GM18526 (cell line): Measurements from ENCODE around the gene F12.

Experiments
- POLR2A ChIP-seq: IDR thresholded peaks from 3 replicates; pipeline ENCODE4 v1.6.1; 2011; ENCODE audit not compliant: insufficient read length; ENCODE audit errors: extremely low read depth

F12 gene

DNA sequence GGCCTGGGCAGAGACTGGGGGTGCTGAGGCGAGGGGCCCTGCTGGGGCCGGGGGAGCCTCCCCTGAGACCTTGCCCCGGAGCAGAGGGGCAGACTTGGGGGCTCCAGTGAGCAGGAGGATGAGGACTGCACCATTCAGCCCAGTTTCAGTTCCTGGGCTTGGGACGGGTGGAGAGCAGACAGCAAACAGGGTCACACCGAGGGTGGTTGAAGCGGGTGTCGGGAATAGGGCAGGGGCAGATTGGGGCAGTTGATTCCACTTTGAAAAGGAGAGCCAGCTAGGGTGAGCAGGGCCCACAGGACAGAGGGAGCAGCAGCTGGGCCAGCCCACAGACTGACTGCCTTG lies 21.6 kb upstream of the F12 start:
- TF ChIP-seq POLR2A: no peak

DNA sequence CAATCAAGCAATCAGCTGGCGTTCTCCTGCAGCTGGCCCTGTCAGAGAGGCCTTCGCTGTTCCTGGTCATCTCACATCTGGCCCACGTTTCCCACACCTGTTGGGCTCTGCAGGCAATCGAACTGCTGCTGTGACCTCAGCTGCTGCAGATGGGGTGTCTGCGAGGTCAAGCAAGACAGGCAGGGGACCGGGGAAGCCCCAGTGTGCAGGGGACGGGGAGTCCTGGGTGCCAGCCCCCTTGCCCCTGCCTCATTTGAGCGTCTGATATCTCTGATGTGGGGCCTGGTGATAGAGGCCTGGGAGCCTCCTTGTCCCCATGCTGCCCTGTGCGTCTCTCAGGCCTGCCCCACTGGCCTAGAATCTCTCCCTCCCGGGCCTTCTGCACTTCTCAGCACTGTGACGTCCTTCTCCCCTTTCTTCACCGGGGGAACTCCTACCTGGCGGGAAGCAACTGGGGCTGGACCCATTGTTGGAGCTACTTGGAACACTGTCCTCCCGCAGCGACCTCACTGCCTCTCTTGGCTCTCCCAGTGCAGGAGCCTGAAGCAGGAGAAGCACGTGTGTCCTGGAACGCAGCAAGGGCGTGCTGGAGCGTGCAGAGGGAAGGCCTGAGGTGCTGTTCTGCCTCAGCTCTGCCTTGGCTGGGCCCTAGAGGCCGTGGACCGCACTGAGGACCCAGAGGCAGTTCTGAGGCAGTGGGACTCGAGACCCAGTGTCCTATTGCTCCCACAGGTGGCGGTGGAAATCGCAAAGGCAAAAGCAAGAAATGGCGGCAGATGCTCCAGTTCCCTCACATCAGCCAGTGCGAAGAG lies 21.0 kb upstream of the F12 start:
- no peak for TF ChIP-seq POLR2A

DNA sequence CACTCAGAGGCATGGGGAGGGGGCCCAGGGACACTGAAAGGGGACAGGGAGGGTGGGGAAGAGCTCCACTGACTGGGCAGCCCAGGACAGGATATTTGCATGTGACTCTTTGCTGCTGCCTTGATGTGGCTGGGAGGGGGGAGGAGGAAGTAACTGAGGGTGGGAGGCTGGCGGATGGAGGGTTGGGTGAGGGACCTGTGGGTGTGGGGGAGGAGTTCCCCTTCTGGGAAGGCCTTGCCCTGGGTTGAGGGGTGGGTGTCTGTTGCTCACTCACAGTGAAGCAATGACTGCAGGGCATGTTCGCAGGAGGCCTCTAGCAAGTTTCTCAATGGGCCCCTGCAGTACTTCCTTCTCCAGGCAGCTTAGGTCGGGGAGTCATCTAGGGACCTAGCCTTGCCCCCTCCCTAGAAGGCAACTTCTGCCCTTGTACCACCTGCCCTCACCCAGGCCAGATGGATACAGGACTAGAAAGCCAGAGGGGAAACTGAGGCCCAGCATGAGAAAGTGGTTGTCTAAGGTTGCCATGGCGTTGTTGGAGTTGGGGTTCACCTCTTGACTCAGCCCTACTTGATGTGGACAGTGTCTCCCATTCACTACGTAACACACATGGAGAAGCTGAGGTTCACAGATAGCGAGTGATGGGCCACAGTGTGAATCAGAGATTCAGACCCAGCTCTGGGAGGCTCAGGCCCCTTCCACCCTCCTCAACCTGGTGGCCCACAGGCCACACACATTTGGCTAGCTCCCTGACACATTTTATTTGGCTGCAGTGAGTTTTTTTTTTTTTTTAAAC lies 20.1 kb upstream of the F12 start:
- peak; percentile 36 for TF ChIP-seq POLR2A

DNA sequence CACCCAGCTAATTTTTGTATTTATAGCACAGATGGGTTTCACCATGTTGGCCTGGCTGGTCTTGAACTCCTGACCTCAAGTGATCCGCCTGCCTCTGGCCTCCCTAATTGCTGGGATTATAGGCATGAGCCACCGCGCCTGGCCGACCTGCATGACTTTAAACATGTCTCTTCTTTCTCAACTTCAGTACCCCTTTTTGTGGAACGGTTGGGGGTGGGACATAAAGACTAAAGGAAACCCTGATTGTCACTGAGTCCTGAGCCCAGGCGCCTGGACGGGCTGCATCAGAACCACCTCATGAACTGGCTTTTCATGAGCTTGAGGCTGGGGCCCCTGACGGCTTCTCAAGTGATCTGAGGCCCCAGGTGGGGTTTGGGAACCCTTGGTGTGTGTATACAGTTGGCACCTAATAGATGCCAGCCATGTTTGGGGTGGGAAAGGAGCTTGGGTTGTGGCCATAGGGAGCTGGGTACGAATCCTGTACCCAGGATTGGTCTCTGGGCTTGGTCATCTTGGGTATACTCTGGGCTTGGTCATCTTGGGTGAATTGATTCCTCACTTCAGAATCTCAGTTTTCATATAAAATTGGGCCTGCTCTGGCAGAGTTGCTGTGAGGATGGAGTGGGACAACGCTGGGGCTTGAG lies 19.3 kb upstream of the F12 start:
- TF ChIP-seq POLR2A: no peak

DNA sequence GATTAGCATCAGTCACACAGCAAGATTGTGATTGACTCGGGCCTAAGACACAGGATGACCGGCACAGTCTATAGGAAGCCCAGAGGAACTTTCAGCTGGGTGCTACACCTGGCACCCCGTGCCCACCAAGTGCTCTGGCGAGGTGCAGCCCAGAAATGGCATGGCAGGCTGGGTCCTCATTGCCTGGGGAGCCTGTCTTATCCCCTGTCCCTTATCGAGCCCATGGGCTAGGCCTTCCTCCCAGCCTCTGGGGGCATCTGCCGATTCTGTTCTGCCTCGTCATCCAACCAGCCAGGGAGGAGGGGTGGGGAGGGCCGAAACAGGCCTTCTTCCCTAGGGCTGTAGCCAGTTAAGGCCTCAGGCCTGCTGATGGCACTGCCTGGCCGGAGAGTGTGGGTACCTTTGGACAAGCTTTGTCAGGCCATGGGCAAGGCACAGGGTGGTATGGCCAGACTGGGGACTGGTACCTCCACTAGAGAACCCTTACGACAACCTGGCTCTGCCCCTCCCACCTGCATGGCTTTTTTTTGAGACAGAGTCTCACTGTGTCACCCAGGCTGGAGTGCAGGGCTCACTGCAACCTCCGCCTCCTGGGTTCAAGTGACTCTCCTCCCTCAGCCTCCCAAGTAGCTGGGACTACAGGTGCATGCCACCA lies 18.7 kb upstream of the F12 start:
- TF ChIP-seq POLR2A: no peak

DNA sequence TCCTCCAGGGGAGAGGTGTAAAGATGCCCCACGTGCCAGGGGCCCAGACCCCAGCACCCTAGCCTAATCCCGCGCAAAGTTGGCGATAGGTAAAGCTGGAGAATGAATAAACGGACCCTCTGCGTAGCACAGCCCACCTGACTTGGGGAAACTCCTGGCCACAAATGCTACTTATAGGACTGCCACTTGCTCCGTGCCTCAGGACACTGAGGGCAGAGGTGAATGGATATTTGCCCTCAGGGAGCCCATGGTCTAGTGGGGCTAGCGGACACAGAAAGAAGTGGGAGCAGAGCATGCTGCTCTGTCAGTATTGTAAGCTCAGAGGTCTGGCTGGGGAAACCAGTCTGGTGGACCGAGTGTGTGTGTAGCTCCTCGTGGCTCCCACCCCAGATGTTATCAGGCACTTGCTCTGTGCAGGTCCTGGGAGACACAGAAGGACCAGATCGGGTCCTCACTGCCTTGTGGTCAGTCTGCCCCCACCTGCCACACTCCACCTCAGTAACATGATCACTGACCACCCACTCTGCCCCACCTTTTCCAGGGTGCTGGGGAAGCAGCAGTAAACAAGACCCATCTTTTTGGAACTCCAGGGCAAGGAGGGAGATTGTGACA lies 18.0 kb upstream of the F12 start:
- no peak for TF ChIP-seq POLR2A

DNA sequence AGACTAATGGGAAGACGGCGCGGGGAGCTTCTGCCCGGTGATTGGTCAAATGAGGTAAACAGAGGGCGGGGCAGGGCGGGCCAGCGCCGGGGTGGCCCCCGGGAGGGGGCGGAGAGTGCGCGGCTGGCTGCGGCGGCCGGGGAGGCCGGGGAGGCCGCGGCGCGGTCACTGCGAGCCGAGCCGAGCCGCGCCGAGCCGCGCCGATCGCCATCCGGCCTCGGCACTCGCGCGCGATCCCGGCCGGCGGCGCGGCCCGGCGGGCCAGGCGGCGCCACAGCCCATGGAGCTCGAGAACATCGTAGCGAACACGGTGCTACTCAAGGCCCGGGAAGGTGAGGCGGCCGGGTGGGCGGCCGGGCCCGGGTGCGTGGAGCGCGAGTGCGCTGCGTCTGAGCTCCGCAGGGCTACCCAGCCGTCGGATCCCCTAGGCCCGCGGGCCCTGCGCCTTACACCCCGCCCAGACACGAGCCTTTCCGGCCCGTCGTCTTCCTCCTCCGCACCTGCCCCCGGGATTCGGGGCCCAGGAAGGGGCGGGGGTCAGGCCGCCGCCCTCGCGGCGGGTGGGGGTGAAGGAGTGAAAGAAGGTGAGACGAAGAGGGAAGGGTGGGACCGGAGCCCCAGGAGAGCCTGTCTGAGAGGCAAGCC lies 17.3 kb upstream of the F12 start, which contains the start of gene GRK6:
GRK6 (plus strand) TSS at position 111 of the 645 bp plus-strand sequence; CDS start at position 281, 170 bp downstream.
- peak; percentile 53 for TF ChIP-seq POLR2A

DNA sequence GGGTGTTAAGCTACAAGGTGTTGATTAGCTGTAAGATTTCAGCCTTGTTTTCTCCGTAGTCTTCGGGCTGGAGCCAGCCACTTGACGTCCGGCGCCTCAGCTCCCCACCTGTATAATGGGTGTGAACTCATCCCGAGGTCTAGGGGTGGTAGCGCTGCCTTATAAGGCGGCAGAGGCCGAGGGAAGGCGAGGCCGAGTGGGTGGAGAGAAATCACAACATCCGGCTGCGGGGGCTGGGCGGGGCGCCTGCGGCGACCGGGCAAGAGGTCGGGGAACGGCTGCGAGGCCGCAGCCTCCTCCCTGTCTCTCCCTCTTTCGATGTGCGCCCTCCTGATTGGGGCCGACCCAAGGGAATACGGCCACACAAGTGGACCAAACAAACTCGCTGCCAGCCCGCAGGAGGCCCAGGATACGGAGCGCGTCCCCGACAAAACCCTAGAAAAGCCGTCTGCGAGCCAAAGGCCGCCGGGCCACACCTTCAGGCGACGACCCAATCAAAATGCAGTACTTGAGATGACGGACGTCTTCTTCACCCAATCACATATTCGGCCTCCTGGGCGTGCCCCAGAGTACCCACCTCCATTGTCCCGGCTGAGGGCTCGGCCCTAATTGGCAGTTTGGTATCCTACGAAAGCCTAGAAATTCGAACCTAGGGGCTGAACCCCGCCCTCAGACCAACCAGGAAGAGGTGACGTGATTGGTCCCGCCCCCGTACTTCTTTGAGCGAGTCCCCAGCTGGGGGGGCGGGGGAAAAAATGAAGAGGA lies 16.6 kb upstream of the F12 start:
- peak; percentile 88 for TF ChIP-seq POLR2A

DNA sequence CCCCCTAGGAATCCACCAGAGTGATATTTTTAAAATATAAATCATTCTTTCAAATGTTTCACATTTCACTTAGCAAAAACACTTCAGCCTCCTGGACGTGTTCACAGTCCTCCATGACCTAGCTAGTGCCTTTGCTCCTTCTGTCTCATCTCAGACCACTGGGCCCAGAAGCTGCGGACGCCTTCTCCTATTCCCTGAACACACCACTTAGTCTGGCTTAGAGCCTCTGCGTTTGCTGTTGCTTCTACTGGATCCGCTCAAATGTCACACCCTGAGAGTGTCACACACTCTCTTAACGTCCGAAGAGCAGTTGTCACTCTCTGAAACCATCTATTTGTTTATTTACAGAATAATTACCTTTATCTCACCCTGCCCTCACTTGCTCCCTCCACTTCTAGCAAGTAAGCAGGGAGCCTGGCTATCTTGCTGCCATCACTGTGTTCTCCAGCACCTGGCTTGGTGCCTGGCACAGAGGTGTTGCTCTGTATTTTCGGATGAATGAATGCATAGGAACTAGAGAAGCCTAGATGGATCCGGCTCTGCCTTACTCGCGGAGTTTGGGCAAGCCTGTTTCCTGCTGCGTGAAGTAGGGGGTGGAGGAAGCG lies 15.9 kb upstream of the F12 start:
- TF ChIP-seq POLR2A: no peak

DNA sequence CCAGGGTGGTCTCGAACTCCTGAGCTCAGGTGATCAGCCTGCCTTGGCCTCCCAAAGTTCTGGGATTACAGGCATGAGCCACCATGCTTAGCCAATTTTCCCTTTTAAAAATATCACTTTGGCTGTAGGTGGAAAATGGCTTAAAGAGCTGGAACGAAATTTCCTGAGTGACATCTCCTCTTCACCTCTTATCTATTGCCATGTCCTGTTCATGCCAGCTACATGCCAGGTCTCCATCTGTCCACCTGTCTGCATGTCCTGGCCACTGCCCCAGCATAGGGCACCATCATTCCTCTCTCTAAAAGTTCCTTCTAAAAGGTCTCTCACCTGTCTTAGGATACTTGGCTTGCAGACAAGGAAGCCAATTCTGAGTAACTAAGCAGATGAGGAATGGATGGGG lies 14.3 kb upstream of the F12 start:
- no peak for TF ChIP-seq POLR2A

DNA sequence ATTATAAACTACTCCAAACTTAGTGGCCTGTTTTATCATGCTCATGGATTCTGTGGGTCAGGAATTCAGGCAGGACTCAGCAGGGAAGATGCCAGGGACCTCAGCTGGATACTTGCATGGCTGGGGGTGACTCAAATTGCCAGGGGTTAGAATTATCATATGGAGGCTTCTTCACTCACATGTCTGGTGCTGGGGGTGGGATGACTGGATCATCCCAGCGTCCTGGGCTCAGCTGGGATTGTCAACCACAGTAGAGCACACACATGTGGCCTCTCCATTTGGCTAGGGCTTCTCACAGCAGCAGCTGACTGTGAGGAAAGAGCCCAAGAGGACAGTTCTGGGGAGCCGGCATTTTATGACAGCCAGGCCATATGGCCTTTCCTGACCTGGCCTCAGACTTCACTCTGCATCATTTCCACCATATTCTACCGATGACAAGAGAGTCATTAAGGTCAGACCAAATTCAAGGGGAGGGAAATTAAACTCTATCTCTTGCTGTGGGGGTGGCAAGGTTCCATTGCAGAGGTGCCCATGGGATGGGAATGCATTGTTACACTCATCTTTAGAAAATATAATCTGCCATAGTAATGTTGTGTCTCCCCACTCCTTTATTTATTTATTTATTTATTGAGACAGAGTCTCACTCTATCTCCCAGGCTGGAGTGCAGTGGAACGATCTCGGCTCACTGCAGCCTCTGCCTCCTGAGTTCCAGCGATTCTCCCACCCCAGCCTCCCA lies 11.9 kb upstream of the F12 start:
- TF ChIP-seq POLR2A: no peak

DNA sequence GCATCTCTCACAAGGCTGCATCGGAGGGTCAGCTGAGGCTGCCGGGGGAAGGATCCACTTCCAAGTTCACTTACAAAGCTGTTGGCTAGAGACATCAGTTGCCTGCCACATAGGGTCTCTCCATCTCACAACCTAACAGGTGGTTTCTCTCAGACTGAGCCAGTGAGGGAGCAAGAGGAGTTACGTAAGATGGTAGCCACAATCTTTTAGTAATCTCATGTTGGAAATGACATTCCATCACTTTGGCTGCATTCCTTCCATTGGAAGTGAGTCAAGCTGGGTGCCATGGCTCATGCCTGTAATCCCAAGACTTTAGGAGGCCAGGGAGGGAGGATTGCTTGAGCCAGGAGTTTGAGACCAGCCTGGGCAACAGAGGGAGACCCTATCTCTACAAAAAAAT lies 9.7 kb upstream of the F12 start:
- TF ChIP-seq POLR2A: no peak

DNA sequence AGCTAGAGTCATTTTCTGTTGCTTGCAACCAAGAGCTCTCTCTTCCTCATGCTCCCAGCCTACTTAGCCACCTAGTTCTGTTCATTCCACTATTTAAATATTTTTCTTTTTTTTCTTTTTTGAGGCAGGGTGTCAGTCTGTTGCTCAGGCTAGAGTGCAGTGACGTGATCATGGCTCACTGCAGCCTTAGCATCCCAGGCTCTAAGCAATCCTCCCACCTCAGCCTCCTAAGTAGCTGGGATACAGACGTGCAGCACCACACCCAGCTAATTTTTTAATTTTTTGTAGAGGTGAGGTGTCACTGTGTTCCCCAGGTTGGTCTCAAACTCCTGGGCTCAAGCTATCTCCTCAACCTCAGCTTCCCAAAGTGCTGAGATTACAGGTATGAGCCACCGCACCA lies 5.1 kb upstream of the F12 start:
- no peak for TF ChIP-seq POLR2A
